ENCODE data around the gene JARID2. TPM values are rescaled to one million over a fixed set of nuclear protein-coding genes. Genes with fewer than 3 reads are reported as not detected.

The JARID2 gene
- total and polyA plus RNA-seq, 2 of the 8 experiments (the other 6 are each of a cell fraction or from before 2014, with no cell fraction given), result 60.1 to 239 TPM

GRCh38 chr6:15460110-15460727 lies 214.3 kb downstream of the JARID2 start:
- 85% methylated on average over 4 of the region's 4 CpGs; no CpG with 5 or more reads in 1 of the 2 experiments for WGBS, 2 experiments (ENCODE audit: extremely low coverage in 1 of 2, insufficient coverage in 1 of 2, insufficient read length in 1 of 2, insufficient replicate concordance in 2 of 2, low coverage in 1 of 2, low lambda C conversion rate in 2 of 2, missing lambda C conversion rate in 1 of 2)
- Histone ChIP-seq H3K36me3 (ENCODE audit: control insufficient read depth in 2 of 4, insufficient read depth in 4 of 4, low read length in 3 of 4) (peaks cover 0 to 9% (median 0%) of the 10 kb centered on the region in 4 experiments; a peak in 1 of 8 replicates), H3K4me2 (ENCODE audit: insufficient read depth in 1 of 2, low read depth in 2 of 2, low read length in 2 of 2) (peak overlapping the region in 1 of 2 experiments; percentile 25; a peak in 1 of 4 replicates), H2BK15ac (ENCODE audit: low read length) (no peak overlapping the region), H3K23me2 (ENCODE audit: low read depth, low read length) (no peaks in the 10 kb centered on the region; the same call in 1 of the 2 replicates), H3K18ac (ENCODE audit: extremely low read depth, low read length) (no peak overlapping the region), H3K79me2 (ENCODE audit: control insufficient read depth in 1 of 2, insufficient read depth in 2 of 2, low read length in 2 of 2) (peaks cover 14 to 99% of the 10 kb centered on the region in 2 experiments; a peak in 3 of 4 replicates), H3K9me3 (ENCODE audit: insufficient read depth in 2 of 2, low read depth in 1 of 2, low read length in 1 of 2) (no peaks in the 10 kb centered on the region), H2BK12ac (ENCODE audit: low read depth, low read length) (no peak overlapping the region), H2AFZ (ENCODE audit: low read length) (no peak overlapping the region), H4K20me1 (replicated peaks in 1 of 2; ENCODE audit: control insufficient read depth in 1 of 2, insufficient read depth in 2 of 2, low read length in 2 of 2) (peaks cover 53 to 63% of the 10 kb centered on the region in 2 experiments), H4K8ac (ENCODE audit: extremely low read depth, insufficient read depth, low read length) (no peak overlapping the region), H3K27me3 (replicated peaks in 1 of 4; ENCODE audit: control insufficient read depth in 3 of 4, extremely low read depth in 1 of 4, insufficient read depth in 3 of 4, low read length in 3 of 4) (no peaks in the 10 kb centered on the region), H3K4ac (replicated peaks; ENCODE audit: insufficient read length, low read depth, low read length) (no peak overlapping the region), H4K91ac (replicated peaks; ENCODE audit: insufficient read length, low read length) (no peak overlapping the region), H2AK5ac (ENCODE audit: low read depth, low read length) (no peak overlapping the region), H3K79me1 (ENCODE audit: low read depth, low read length) (peaks cover 8% of the 10 kb centered on the region), H2BK120ac (replicated peaks; ENCODE audit: low read depth, low read length) (no peak overlapping the region), H3K56ac (replicated peaks; ENCODE audit: insufficient read length, low read depth, low read length) (no peak overlapping the region), H4K5ac (ENCODE audit: insufficient read length, low read depth, low read length) (no peak overlapping the region), H3K9ac (replicated peaks in 1 of 4; ENCODE audit: extremely low read depth in 1 of 4, low read depth in 3 of 4, low read length in 3 of 4) (no peak overlapping the region), H2BK5ac (ENCODE audit: low read depth, low read length) (no peak overlapping the region), H3K23ac (ENCODE audit: insufficient read length) (no peak overlapping the region), H3K4me1 (replicated peaks in 1 of 4; ENCODE audit: control insufficient read depth in 3 of 4, insufficient read depth in 4 of 4, low read length in 3 of 4) (peaks cover 3 to 34% (median 14%) of the 10 kb centered on the region in 4 experiments; a peak in 5 of 7 replicates), H3K14ac (ENCODE audit: insufficient read length) (no peak overlapping the region), H3K4me3 (ENCODE audit: extremely low read depth in 1 of 4, insufficient read depth in 2 of 4, low read depth in 3 of 4, low read length in 4 of 4) (no peak overlapping the region), H2BK20ac (ENCODE audit: low read length) (no peak overlapping the region), H3K27ac (ENCODE audit: low read depth, low read length) (no peak overlapping the region)
- ChIA-PET POLR2A (ENCODE audit: partially characterized antibody) (no interaction called here), CTCF (ENCODE audit: partially characterized antibody) (no interaction called here)
- no peak for DNase-seq (ENCODE audit: low read depth in 1 of 2, low spot score in 2 of 2)
- FAIRE-seq, result no peak
- TF ChIP-seq MAX (IDR thresholded peaks at IDR 0.05) (no peak), E2F6 (IDR thresholded peaks at IDR 0.05) (no peak), GTF2F1 (IDR thresholded peaks at IDR 0.05; ENCODE audit: borderline replicate concordance, low read depth, low read length) (no peak), RFX5 (IDR thresholded peaks at IDR 0.05; ENCODE audit: borderline replicate concordance, low read depth, low read length) (no peak), RNF2 (IDR thresholded peaks at IDR 0.05; ENCODE audit: borderline replicate concordance, low read depth, low read length, missing control alignments, poor library complexity, severe bottlenecking) (no peak), SIRT6 (IDR thresholded peaks at IDR 0.05; ENCODE audit: low read length) (no peak), MAFK (IDR thresholded peaks at IDR 0.05; ENCODE audit: low read depth, low read length) (no peak), POLR2AphosphoS5 (IDR thresholded peaks at IDR 0.05; ENCODE audit: low read depth, low read length) (no peak), HDAC2 (IDR thresholded peaks at IDR 0.05; ENCODE audit: borderline replicate concordance in 1 of 2, low read depth in 2 of 2, low read length in 2 of 2) (no peak), JUND (IDR thresholded peaks at IDR 0.05; ENCODE audit: low read length) (no peak), CREB1 (IDR thresholded peaks at IDR 0.05) (no peak), CBX5 (IDR thresholded peaks at IDR 0.05; ENCODE audit: low read depth, low read length) (no peak)
